ENCODE measurements around the gene PTH1R.

PTH1R gene

GRCh38 chr3:46897031-46897430 lies 19.5 kb downstream of the PTH1R start:
- DNase-seq (ENCODE audit: insufficient read length): no peak
- no peak for FAIRE-seq

GRCh38 chr3:46897829-46898320 lies 20.4 kb downstream of the PTH1R start:
- DNase-seq (ENCODE audit: insufficient read length) (no peak), FAIRE-seq (no peak)
- no peak for TF ChIP-seq POLR2AphosphoS5 (IDR thresholded peaks at IDR 0.05; ENCODE audit: low read depth, low read length)
- no peak for TF ChIP-seq POLR2A (IDR thresholded peaks at IDR 0.05; ENCODE audit: low read depth, low read length)
- TF ChIP-seq TAF1 (IDR thresholded peaks at IDR 0.05; ENCODE audit: borderline replicate concordance, low read depth, low read length): no peak

More at GRCh38 chr3:46897031-46897430, 19.5 kb downstream of the PTH1R start:
- TF ChIP-seq POLR2AphosphoS5 (IDR thresholded peaks at IDR 0.05; ENCODE audit: low read depth, low read length) (no peak), POLR2A (IDR thresholded peaks at IDR 0.05; ENCODE audit: low read depth, low read length) (no peak), TAF1 (IDR thresholded peaks at IDR 0.05; ENCODE audit: borderline replicate concordance, low read depth, low read length) (no peak)

- FAIRE-seq: no peak
- no peak for DNase-seq (ENCODE audit: insufficient read length)
- TF ChIP-seq TAF1 (IDR thresholded peaks at IDR 0.05; ENCODE audit: borderline replicate concordance, low read depth, low read length) (no peak), POLR2A (IDR thresholded peaks at IDR 0.05; ENCODE audit: low read depth, low read length) (no peak), POLR2AphosphoS5 (IDR thresholded peaks at IDR 0.05; ENCODE audit: low read depth, low read length) (no peak)
These were observed 21.0 kb downstream of the PTH1R start for GRCh38 chr3:46898321-46899150.

- TF ChIP-seq TAF1 (IDR thresholded peaks at IDR 0.05; ENCODE audit: borderline replicate concordance, low read depth, low read length): no peak
- no peak for TF ChIP-seq POLR2A (IDR thresholded peaks at IDR 0.05; ENCODE audit: low read depth, low read length)
- no peak for TF ChIP-seq POLR2AphosphoS5 (IDR thresholded peaks at IDR 0.05; ENCODE audit: low read depth, low read length)
- FAIRE-seq (no peak), DNase-seq (ENCODE audit: insufficient read length) (no peak)
These were observed 21.9 kb downstream of the PTH1R start for GRCh38 chr3:46899151-46900006.

GRCh38 chr3:46900007-46900292 lies 22.4 kb downstream of the PTH1R start:
- TF ChIP-seq POLR2A (IDR thresholded peaks at IDR 0.05; ENCODE audit: low read depth, low read length) (no peak), TAF1 (IDR thresholded peaks at IDR 0.05; ENCODE audit: borderline replicate concordance, low read depth, low read length) (no peak), POLR2AphosphoS5 (IDR thresholded peaks at IDR 0.05; ENCODE audit: low read depth, low read length) (no peak)
- DNase-seq (ENCODE audit: insufficient read length) (no peak), FAIRE-seq (no peak)

- TF ChIP-seq POLR2AphosphoS5 (IDR thresholded peaks at IDR 0.05; ENCODE audit: low read depth, low read length) (no peak), TAF1 (IDR thresholded peaks at IDR 0.05; ENCODE audit: borderline replicate concordance, low read depth, low read length) (no peak), POLR2A (IDR thresholded peaks at IDR 0.05; ENCODE audit: low read depth, low read length) (no peak)
- DNase-seq (ENCODE audit: insufficient read length): no peak
- FAIRE-seq: no peak
These were observed 22.8 kb downstream of the PTH1R start for GRCh38 chr3:46900356-46900755.

- DNase-seq (ENCODE audit: insufficient read length): no peak
- no peak for TF ChIP-seq TAF1 (IDR thresholded peaks at IDR 0.05; ENCODE audit: borderline replicate concordance, low read depth, low read length)
- no peak for TF ChIP-seq POLR2A (IDR thresholded peaks at IDR 0.05; ENCODE audit: low read depth, low read length)
- no peak for TF ChIP-seq POLR2AphosphoS5 (IDR thresholded peaks at IDR 0.05; ENCODE audit: low read depth, low read length)
- no peak for FAIRE-seq
These were observed 23.5 kb downstream of the PTH1R start for GRCh38 chr3:46901061-46901460.

GRCh38 chr3:46901591-46902187 lies 24.2 kb downstream of the PTH1R start:
- FAIRE-seq: no peak
- DNase-seq (ENCODE audit: insufficient read length): no peak
- no peak for TF ChIP-seq TAF1 (IDR thresholded peaks at IDR 0.05; ENCODE audit: borderline replicate concordance, low read depth, low read length)

- FAIRE-seq: no peak
- no peak for DNase-seq (ENCODE audit: insufficient read length)
- TF ChIP-seq POLR2A (IDR thresholded peaks at IDR 0.05; ENCODE audit: low read depth, low read length): no peak
- TF ChIP-seq POLR2AphosphoS5 (IDR thresholded peaks at IDR 0.05; ENCODE audit: low read depth, low read length): no peak
- TF ChIP-seq TAF1 (IDR thresholded peaks at IDR 0.05; ENCODE audit: borderline replicate concordance, low read depth, low read length): no peak
These were observed 24.7 kb downstream of the PTH1R start for GRCh38 chr3:46902188-46902631.

- TF ChIP-seq POLR2AphosphoS5 (IDR thresholded peaks at IDR 0.05; ENCODE audit: low read depth, low read length) (no peak), TAF1 (IDR thresholded peaks at IDR 0.05; ENCODE audit: borderline replicate concordance, low read depth, low read length) (no peak), POLR2A (IDR thresholded peaks at IDR 0.05; ENCODE audit: low read depth, low read length) (no peak)
- FAIRE-seq (no peak), DNase-seq (ENCODE audit: insufficient read length) (no peak)
These were observed 26.1 kb downstream of the PTH1R start for GRCh38 chr3:46903341-46904302.

Data from GM12892 (cell line).